Neuron (in vitro differentiated cells): ENCODE measurements around the gene RTCA.
"Not testable (repeated sequence)": the region's sequence is repeated elsewhere in the genome, so short reads cannot be mapped to it uniquely, and the experiment has no call there.

Source experiments
- H2AFZ ChIP-seq: one replicate; pipeline ENCODE4 v1.6.1; 2013; ENCODE audit warnings: low read depth, mild to moderate bottlenecking, inconsistent platforms, low read length, moderate library complexity
- H3K27me3 ChIP-seq: one replicate; pipeline ENCODE4 v1.6.1; 2013; ENCODE audit warnings: low read length; ENCODE audit not compliant: insufficient read depth
- H3K36me3 ChIP-seq: one replicate; pipeline ENCODE4 v1.6.1; 2013; ENCODE audit warnings: low read length; ENCODE audit not compliant: insufficient read depth
- H3K4me1 ChIP-seq: one replicate; pipeline ENCODE4 v1.6.1; 2013; ENCODE audit warnings: low read length; ENCODE audit not compliant: insufficient read depth
- H3K4me3 ChIP-seq: 2 replicates; pipeline ENCODE4 v1.5.1; 2013; ENCODE audit warnings: mild to moderate bottlenecking, low read length, moderate library complexity
- H3K9me3 ChIP-seq: one replicate; pipeline ENCODE4 v1.6.1; 2013; ENCODE audit warnings: low read length

Gene RTCA

GRCh38 chr1:100322436-100323211 lies 56.6 kb downstream of the RTCA start:
- Histone ChIP-seq H2AFZ (no peak overlapping the region), H3K9me3 (no peaks in the 10 kb centered on the region), H3K4me1 (no peaks in the 10 kb centered on the region), H3K4me3 (no peak overlapping the region), H3K36me3 (no peaks in the 10 kb centered on the region), H3K27me3 (no peaks in the 10 kb centered on the region)

GRCh38 chr1:100323419-100324106 lies 57.5 kb downstream of the RTCA start:
- H3K9me3 ChIP-seq, result no peaks in the 10 kb centered on the region
- H2AFZ ChIP-seq, result no peak overlapping the region
- H3K36me3 ChIP-seq, result no peaks in the 10 kb centered on the region
- H3K4me3 ChIP-seq, result no peak overlapping the region
- no peaks in the 10 kb centered on the region for H3K27me3 ChIP-seq
- H3K4me1 ChIP-seq, result no peaks in the 10 kb centered on the region

- Histone ChIP-seq H3K36me3 (no peaks in the 10 kb centered on the region), H3K9me3 (no peaks in the 10 kb centered on the region), H3K27me3 (no peaks in the 10 kb centered on the region), H3K4me1 (no peaks in the 10 kb centered on the region), H2AFZ (no peak overlapping the region), H3K4me3 (no peak overlapping the region)
Observed at GRCh38 chr1:100325415-100326324, 59.7 kb downstream of the RTCA start.

DNA sequence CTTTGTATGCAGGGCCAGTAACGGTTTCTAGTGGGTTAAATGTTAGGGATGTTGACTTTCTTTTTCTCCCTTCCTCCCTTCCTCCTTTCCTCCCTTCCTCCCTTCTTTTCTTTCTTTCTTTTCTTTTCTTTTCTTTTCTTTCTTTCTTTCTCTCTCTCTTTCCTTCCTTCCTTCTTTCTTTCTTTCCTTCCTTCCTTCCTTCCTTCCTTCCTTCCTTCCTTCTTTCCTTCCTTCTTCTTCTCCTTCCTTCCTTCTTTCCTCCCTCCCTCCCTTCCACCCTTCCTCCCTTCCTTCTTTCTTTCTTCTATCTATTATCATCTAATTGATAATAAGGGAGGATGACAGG lies 60.3 kb downstream of the RTCA start:
- H3K36me3 ChIP-seq, H3K4me3 ChIP-seq, H2AFZ ChIP-seq, H3K27me3 ChIP-seq, H3K9me3 ChIP-seq, H3K4me1 ChIP-seq: not testable (repeated sequence)

DNA sequence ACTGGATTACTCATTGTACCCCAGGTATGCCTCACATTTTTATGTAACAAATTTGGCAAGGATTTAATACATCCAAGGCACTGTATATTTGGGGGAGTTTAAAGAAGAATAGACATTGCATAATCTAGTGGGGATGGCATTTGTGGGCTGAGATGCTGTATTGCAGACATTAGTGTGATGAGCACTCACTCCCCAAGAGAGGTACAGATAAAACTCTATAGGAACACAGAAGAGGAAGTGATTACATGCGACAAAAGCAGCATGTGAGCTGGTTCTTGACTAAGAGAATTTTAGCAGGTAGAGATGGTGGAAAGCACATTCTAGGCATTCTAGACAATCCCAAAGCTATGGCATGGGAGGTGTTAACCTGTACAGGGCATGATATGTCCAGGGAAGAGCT lies 62.1 kb downstream of the RTCA start:
- H3K9me3 ChIP-seq, result no peaks in the 10 kb centered on the region
- no peaks in the 10 kb centered on the region for H3K4me1 ChIP-seq
- H3K4me3 ChIP-seq, result no peak overlapping the region
- no peaks in the 10 kb centered on the region for H3K27me3 ChIP-seq
- no peaks in the 10 kb centered on the region for H3K36me3 ChIP-seq
- no peak overlapping the region for H2AFZ ChIP-seq

DNA sequence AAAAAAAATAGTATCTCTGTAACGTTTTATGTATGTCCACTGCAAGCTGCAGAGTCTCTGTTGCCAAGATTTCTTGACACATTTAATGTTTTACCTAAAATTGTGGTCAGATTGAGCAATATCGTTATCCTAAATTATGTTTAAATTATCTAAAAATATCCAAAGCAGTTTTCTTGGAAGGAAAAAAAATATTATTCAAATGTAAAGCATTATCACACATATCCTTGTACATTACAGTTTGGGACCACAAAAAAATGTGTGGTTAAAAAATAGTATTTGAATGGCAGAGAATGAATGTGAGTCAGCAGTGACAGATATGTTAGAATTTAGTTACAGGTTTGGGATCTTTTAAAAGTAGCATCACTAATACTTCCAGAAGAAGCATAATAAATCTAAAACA lies 65.1 kb downstream of the RTCA start:
- not testable (repeated sequence) for H3K4me1 ChIP-seq, H3K4me3 ChIP-seq, H3K9me3 ChIP-seq, H2AFZ ChIP-seq, H3K27me3 ChIP-seq, H3K36me3 ChIP-seq

- Histone ChIP-seq H3K4me3 (no peak overlapping the region), H3K4me1 (no peaks in the 10 kb centered on the region), H3K27me3 (no peaks in the 10 kb centered on the region), H3K9me3 (no peaks in the 10 kb centered on the region), H3K36me3 (no peaks in the 10 kb centered on the region), H2AFZ (no peak overlapping the region)
Observed at GRCh38 chr1:100332331-100332730, 66.3 kb downstream of the RTCA start.

GRCh38 chr1:100335436-100335835 lies 69.4 kb downstream of the RTCA start:
- no peaks in the 10 kb centered on the region for H3K27me3 ChIP-seq
- no peaks in the 10 kb centered on the region for H3K4me1 ChIP-seq
- no peaks in the 10 kb centered on the region for H3K36me3 ChIP-seq
- H2AFZ ChIP-seq, result no peak overlapping the region
- no peaks in the 10 kb centered on the region for H3K9me3 ChIP-seq
- H3K4me3 ChIP-seq, result no peak overlapping the region

- H3K9me3 ChIP-seq, H2AFZ ChIP-seq, H3K36me3 ChIP-seq, H3K4me3 ChIP-seq, H3K4me1 ChIP-seq, H3K27me3 ChIP-seq: not testable (repeated sequence)
Observed at GRCh38 chr1:100337878-100338277, 71.9 kb downstream of the RTCA start.

GRCh38 chr1:100339735-100340134 lies 73.7 kb downstream of the RTCA start:
- not testable (repeated sequence) for H3K4me1 ChIP-seq, H2AFZ ChIP-seq, H3K36me3 ChIP-seq, H3K4me3 ChIP-seq, H3K9me3 ChIP-seq, H3K27me3 ChIP-seq

GRCh38 chr1:100340494-100340893 lies 74.5 kb downstream of the RTCA start:
- no peaks in the 10 kb centered on the region for H3K27me3 ChIP-seq
- no peaks in the 10 kb centered on the region for H3K9me3 ChIP-seq
- H2AFZ ChIP-seq, result no peak overlapping the region
- no peaks in the 10 kb centered on the region for H3K36me3 ChIP-seq
- no peak overlapping the region for H3K4me3 ChIP-seq
- H3K4me1 ChIP-seq, result no peaks in the 10 kb centered on the region

- Histone ChIP-seq H3K4me1 (no peaks in the 10 kb centered on the region), H3K9me3 (no peaks in the 10 kb centered on the region), H3K27me3 (no peaks in the 10 kb centered on the region), H3K36me3 (no peaks in the 10 kb centered on the region), H2AFZ (no peak overlapping the region), H3K4me3 (no peak overlapping the region)
Observed at GRCh38 chr1:100342348-100342747, 76.3 kb downstream of the RTCA start.
